Fibroblast of villous mesenchyme (primary cell): ENCODE data around the gene RPS6KC1. TPM values are rescaled to one million over a fixed set of nuclear protein-coding genes. Genes with fewer than 3 reads are reported as not detected.
A peak's percentile ranks its signal among the peaks of the same experiment; 100 is the strongest.

ENCODE experiments used
- DNase-seq: peaks from one replicate; pipeline ENCODE4 v3.0.0-alpha.2; 2010; ENCODE audit warnings: low read depth
- H3K4me3 ChIP-seq: 2 replicates; pipeline ENCODE4 v1.5.1; 2011; ENCODE audit warnings: low read depth, mild to moderate bottlenecking, low read length
- CTCF ChIP-seq: IDR thresholded peaks from 2 replicates; pipeline ENCODE4 v1.5.1; 2012; ENCODE audit warnings: low read depth, mild to moderate bottlenecking, low read length; ENCODE audit not compliant: insufficient read depth
- total RNA-seq: library from RNA; depleted of rRNA; stranded (reverse); fragments of >200 nt; gene quantifications from 2 replicates; pipeline ENCODE4 v1.2.3, GENCODE V29; 2012

RPS6KC1 gene
- total RNA-seq, 1 donor: 41.5 TPM

GRCh38 chr1:213162338-213162737 lies 111.3 kb downstream of the RPS6KC1 start:
- DNase-seq: peak; percentile 72
- H3K4me3 ChIP-seq: no peak overlapping the region
- no peak for TF ChIP-seq CTCF

- TF ChIP-seq CTCF: no peak
These were observed 111.8 kb downstream of the RPS6KC1 start for GRCh38 chr1:213162862-213163261.

GRCh38 chr1:213163278-213163711 lies 112.3 kb downstream of the RPS6KC1 start:
- no peak for TF ChIP-seq CTCF
- no peak overlapping the region for H3K4me3 ChIP-seq
- peak; percentile 66 for DNase-seq

More at GRCh38 chr1:213162862-213163261, 111.8 kb downstream of the RPS6KC1 start:
- no peak overlapping the region for H3K4me3 ChIP-seq
- DNase-seq: no peak

GRCh38 chr1:213164561-213164960 lies 113.5 kb downstream of the RPS6KC1 start:
- no peak for TF ChIP-seq CTCF
- H3K4me3 ChIP-seq: no peak overlapping the region

GRCh38 chr1:213166852-213167251 lies 115.8 kb downstream of the RPS6KC1 start:
- DNase-seq: no peak
- TF ChIP-seq CTCF: no peak

More at GRCh38 chr1:213164561-213164960, 113.5 kb downstream of the RPS6KC1 start:
- no peak for DNase-seq

GRCh38 chr1:213171711-213172110 lies 120.7 kb downstream of the RPS6KC1 start:
- H3K4me3 ChIP-seq: no peak overlapping the region
- no peak for TF ChIP-seq CTCF
- DNase-seq: no peak

More at GRCh38 chr1:213166852-213167251, 115.8 kb downstream of the RPS6KC1 start:
- no peak overlapping the region for H3K4me3 ChIP-seq

- TF ChIP-seq CTCF: no peak
- DNase-seq: no peak
- H3K4me3 ChIP-seq: no peak overlapping the region
These were observed 125.3 kb downstream of the RPS6KC1 start for GRCh38 chr1:213176341-213176740.
